Astrocyte of the spinal cord (primary cell): ENCODE results near the gene TBC1D9.

Source experiments
- DNase-seq: peaks from one replicate; pipeline ENCODE4 v3.0.0; 2011; ENCODE audit warnings: low read depth, low spot score
- H3K4me3 ChIP-seq: 2 replicates; pipeline ENCODE4 v1.5.1; 2011; ENCODE audit warnings: low read depth, mild to moderate bottlenecking, low read length, moderate library complexity
- in situ Hi-C: cut with HindIII; loops from 2 replicates; pipeline ENCODE4 v1.10.0; 2017; ENCODE audit warnings: low sequenced_read_pairs
- TF ChIP-seq, protein P1 (sequence below): IDR thresholded peaks from 2 replicates; pipeline ENCODE4 v1.5.1; 2012; ENCODE audit warnings: low read depth, mild to moderate bottlenecking, low read length, inconsistent platforms

TBC1D9 gene

DNA sequence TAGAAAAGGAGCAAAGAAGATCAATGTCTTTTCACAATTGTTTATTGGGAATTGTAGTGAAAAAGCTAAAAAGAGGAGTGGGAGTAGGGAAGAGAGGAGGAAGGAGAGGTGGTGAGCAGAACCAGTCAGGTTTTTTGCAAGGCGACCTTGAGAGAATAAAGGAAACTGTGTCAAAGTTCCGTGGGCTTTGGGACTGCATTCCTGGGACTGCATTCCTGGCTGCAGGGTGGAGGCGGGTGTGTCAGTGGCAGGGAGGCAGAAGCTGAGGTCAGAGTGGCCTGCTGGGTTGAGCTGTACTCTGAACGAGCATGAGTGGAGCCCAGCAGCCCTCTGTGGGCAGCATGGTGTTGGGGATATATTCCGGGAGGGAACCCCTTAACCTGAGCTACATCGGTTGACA lies 120.6 kb downstream of the TBC1D9 start:
- no peak overlapping the region for H3K4me3 ChIP-seq
- DNase-seq, result peak; percentile 9
- in situ Hi-C loops, result no loop called here
- TF ChIP-seq, protein P1, sequence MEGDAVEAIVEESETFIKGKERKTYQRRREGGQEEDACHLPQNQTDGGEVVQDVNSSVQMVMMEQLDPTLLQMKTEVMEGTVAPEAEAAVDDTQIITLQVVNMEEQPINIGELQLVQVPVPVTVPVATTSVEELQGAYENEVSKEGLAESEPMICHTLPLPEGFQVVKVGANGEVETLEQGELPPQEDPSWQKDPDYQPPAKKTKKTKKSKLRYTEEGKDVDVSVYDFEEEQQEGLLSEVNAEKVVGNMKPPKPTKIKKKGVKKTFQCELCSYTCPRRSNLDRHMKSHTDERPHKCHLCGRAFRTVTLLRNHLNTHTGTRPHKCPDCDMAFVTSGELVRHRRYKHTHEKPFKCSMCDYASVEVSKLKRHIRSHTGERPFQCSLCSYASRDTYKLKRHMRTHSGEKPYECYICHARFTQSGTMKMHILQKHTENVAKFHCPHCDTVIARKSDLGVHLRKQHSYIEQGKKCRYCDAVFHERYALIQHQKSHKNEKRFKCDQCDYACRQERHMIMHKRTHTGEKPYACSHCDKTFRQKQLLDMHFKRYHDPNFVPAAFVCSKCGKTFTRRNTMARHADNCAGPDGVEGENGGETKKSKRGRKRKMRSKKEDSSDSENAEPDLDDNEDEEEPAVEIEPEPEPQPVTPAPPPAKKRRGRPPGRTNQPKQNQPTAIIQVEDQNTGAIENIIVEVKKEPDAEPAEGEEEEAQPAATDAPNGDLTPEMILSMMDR, result no peak

DNA sequence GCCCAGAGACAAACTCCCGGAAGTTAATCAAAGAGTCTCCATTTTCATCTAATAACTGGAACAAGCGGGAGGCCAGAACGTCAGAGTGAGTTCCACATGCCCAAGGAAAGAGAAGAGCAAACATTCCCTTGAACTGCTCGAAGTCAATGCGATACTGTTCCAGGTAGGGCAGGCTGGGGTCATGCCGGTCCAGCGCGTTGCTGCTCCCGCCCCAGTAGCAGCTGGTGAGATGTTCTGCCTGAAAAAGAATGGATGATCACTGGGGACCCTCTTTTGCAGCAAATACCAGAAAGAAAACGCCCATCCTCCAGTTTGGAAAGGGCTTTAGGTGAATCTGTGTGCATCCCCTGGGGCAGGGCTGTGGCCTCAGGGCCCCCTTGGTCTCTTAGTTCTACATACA lies 122.2 kb downstream of the TBC1D9 start:
- TF ChIP-seq, protein P1, result no peak
- H3K4me3 ChIP-seq, result no peak overlapping the region
- DNase-seq, result no peak
- in situ Hi-C loops, result no loop called here

GRCh38 chr4:140633124-140633523 lies 123.1 kb downstream of the TBC1D9 start:
- in situ Hi-C loops, result no loop called here
- DNase-seq, result no peak
- no peak overlapping the region for H3K4me3 ChIP-seq
- TF ChIP-seq, protein P1, result no peak

DNA sequence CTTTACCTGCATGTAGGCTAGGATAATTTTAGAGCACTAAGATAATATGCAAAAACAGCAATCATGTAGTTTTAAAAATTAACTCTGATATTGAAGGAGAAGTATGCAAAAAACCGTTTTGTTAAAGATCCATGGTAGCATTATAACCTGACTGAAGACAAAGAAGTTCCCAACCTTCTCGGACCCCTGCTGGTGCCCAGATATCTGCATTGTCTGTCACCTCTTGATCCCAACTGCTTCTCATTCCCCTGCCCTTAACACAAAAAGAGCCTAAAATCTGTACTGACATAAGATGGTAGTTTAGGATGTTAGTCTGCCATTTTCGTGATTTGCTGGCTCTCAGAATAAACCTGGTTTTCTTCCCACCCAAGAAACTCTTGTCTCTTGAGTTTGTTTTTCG lies 125.9 kb downstream of the TBC1D9 start:
- TF ChIP-seq, protein P1, result no peak
- DNase-seq, result no peak
- in situ Hi-C loops, result no loop called here
- H3K4me3 ChIP-seq, result no peak overlapping the region

GRCh38 chr4:140628016-140628415 lies 128.2 kb downstream of the TBC1D9 start:
- in situ Hi-C loops, result no loop called here
- H3K4me3 ChIP-seq, result no peak overlapping the region
- TF ChIP-seq, protein P1, result no peak
- no peak for DNase-seq

DNA sequence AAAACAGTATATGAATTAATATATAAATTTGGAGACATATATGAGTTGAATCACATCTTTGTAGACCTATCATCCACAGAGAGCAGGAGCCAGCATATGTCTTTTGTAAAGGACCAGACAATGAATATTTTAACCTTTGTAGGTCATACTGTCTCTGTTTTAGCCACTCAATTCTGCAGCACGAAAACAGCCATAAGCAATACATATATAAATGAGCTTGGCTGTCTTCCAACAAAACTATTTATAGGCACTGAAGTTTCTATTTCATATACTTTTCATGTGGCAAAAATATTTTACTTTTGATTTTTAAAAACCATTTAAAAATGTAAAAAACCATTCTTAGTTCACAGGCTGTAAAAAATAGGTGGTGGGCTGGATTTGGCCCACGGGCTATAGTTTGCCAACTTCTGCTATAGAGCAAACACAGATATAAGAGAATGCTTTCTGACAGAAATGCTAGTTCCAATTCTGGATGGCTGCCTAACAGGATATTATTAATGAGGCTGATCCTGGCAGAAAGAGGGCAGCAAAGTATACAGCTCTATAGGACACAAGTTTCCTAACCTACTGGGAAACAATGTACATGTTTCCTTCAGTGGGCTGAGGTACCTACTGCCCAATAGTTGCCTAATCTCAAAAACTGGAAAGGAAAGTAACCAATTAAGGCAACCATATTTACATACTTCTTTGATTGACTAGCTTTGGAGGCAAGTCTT lies 129.4 kb downstream of the TBC1D9 start:
- DNase-seq, result no peak
- H3K4me3 ChIP-seq, result no peak overlapping the region
- in situ Hi-C loops, result no loop called here
- TF ChIP-seq, protein P1, result peak; percentile 14
